ENCODE data around the gene P2RX1. TPM values are rescaled to one million over a fixed set of nuclear protein-coding genes. Genes with fewer than 3 reads are reported as not detected.
A peak's percentile ranks its signal among the peaks of the same experiment; 100 is the strongest.

Gene P2RX1
- total and polyA plus RNA-seq, 4 donors = 0.44 to 5.2 (median 0.64) TPM

GRCh38 chr17:3893720-3894116 lies 22.5 kb downstream of the P2RX1 start:
- Histone ChIP-seq H3K27me3 (ENCODE audit: control insufficient read depth in 4 of 4, insufficient read depth in 4 of 4, low read length in 3 of 4) (no peaks in the 10 kb centered on the region), H3K9me3 (ENCODE audit: control insufficient read depth in 4 of 4, low read length in 3 of 4) (no peaks in the 10 kb centered on the region), H3K36me3 (ENCODE audit: control insufficient read depth in 4 of 4, insufficient read depth in 3 of 4, low read depth in 1 of 4, low read length in 3 of 4) (no peaks in the 10 kb centered on the region), H3K4me1 (ENCODE audit: control insufficient read depth in 4 of 4, insufficient read depth in 4 of 4, low read length in 3 of 4) (peaks cover 2 to 19% (median 8%) of the 10 kb centered on the region in 4 donors), H3K9ac (ENCODE audit: low read depth in 1 of 2, low read length in 2 of 2) (no peak overlapping the region), H3K4me3 (ENCODE audit: low read depth in 1 of 3, low read length in 3 of 3) (no peak overlapping the region), H3K27ac (ENCODE audit: low read depth in 1 of 2, low read length in 2 of 2) (peak overlapping the region in 1 of 2 donors; percentile 6)
- 83% methylated on average over 7 of the region's 7 CpGs for WGBS
- no peak for TF ChIP-seq JUND (IDR thresholded peaks at IDR 0.05)
- no peak for TF ChIP-seq MAX (IDR thresholded peaks at IDR 0.05)
- TF ChIP-seq ATF3 (IDR thresholded peaks at IDR 0.05) = no peak
- TF ChIP-seq RXRA (IDR thresholded peaks at IDR 0.05) = no peak
- no peak for TF ChIP-seq RAD21 (IDR thresholded peaks at IDR 0.05)
- TF ChIP-seq NR2F2 (IDR thresholded peaks at IDR 0.05) = no peak
- no peak for TF ChIP-seq TAF1 (conservative IDR thresholded peaks at IDR 0.05)
- no peak for TF ChIP-seq FOXA1 (IDR thresholded peaks at IDR 0.05)
- no peak for TF ChIP-seq REST (IDR thresholded peaks at IDR 0.05)
- no peak for TF ChIP-seq YY1 (IDR thresholded peaks at IDR 0.05)
- no peak for TF ChIP-seq HNF4A (conservative IDR thresholded peaks at IDR 0.05)
- TF ChIP-seq CTCF (IDR thresholded peaks at IDR 0.05; ENCODE audit: low read depth, low read length, missing input control) = no peak
- TF ChIP-seq HNF4G (IDR thresholded peaks at IDR 0.05) = no peak
- TF ChIP-seq GABPA (IDR thresholded peaks at IDR 0.05 in 1 of 2, conservative IDR thresholded peaks at IDR 0.05 in 1 of 2) = no peak
- TF ChIP-seq SP1 (IDR thresholded peaks at IDR 0.05) = no peak
- DNase-seq (ENCODE audit: low spot score) = no peak

GRCh38 chr17:3893003-3893719 lies 23.1 kb downstream of the P2RX1 start, which contains the start of gene CAMKK1:
Gene CAMKK1 (minus strand): TSS chr17:3893053. CDS start chr17:3885687, 7,366 bp downstream.
- no peak within 1 kb of the TSS for H3K9ac ChIP-seq (ENCODE audit: low read depth in 1 of 2, low read length in 2 of 2)
- H3K36me3 ChIP-seq (ENCODE audit: control insufficient read depth in 4 of 4, insufficient read depth in 3 of 4, low read depth in 1 of 4, low read length in 3 of 4) = no peaks in the 10 kb centered on the region
- peaks cover 2 to 19% (median 8%) of the 10 kb centered on the region in 4 donors for H3K4me1 ChIP-seq (ENCODE audit: control insufficient read depth in 4 of 4, insufficient read depth in 4 of 4, low read length in 3 of 4)
- peak; percentile 89 for DNase-seq (ENCODE audit: low spot score)
- peak within 1 kb of the TSS in 2 of 3 donors; percentile 30 to 55 for H3K4me3 ChIP-seq (ENCODE audit: low read depth in 1 of 3, low read length in 3 of 3)
- H3K27me3 ChIP-seq (ENCODE audit: control insufficient read depth in 4 of 4, insufficient read depth in 4 of 4, low read length in 3 of 4) = no peaks in the 10 kb centered on the region
- no peaks in the 10 kb centered on the region for H3K9me3 ChIP-seq (ENCODE audit: control insufficient read depth in 4 of 4, low read length in 3 of 4)
- 8% methylated on average over 75 of the region's 75 CpGs for WGBS
- H3K27ac ChIP-seq (ENCODE audit: low read depth in 1 of 2, low read length in 2 of 2) = peak within 1 kb of the TSS; percentile 6 to 62
- TF ChIP-seq HNF4A (conservative IDR thresholded peaks at IDR 0.05) = no peak
- TF ChIP-seq CTCF (IDR thresholded peaks at IDR 0.05; ENCODE audit: low read depth, low read length, missing input control) = no peak
- no peak for TF ChIP-seq SP1 (IDR thresholded peaks at IDR 0.05)
- TF ChIP-seq JUND (IDR thresholded peaks at IDR 0.05) = no peak
- no peak for TF ChIP-seq RXRA (IDR thresholded peaks at IDR 0.05)
- TF ChIP-seq RAD21 (IDR thresholded peaks at IDR 0.05) = no peak
- no peak for TF ChIP-seq FOXA2 (IDR thresholded peaks at IDR 0.05)
- no peak for TF ChIP-seq FOXA1 (IDR thresholded peaks at IDR 0.05)
- TF ChIP-seq NR2F2 (IDR thresholded peaks at IDR 0.05) = no peak
- TF ChIP-seq HNF4G (IDR thresholded peaks at IDR 0.05) = no peak
- no peak for TF ChIP-seq REST (IDR thresholded peaks at IDR 0.05)
- no peak for TF ChIP-seq EGR1 (IDR thresholded peaks at IDR 0.05; ENCODE audit: low read depth in 2 of 2)
